Trophoblast cell (in vitro differentiated cells and primary cell): ENCODE data around the gene HDAC9.

Experiments
- DNase-seq, 2 donors: peaks; one replicate each; pipeline ENCODE4 v3.0.0-alpha.2; 2016
- H2AFZ ChIP-seq: 2 replicates; pipeline ENCODE4 v1.6.1; 2013; ENCODE audit warnings: low read length, moderate library complexity, mild to moderate bottlenecking; ENCODE audit not compliant: insufficient read depth, poor library complexity
- H2AK5ac ChIP-seq: 2 replicates; pipeline ENCODE4 v1.6.1; 2013; ENCODE audit warnings: mild to moderate bottlenecking, low read length
- H2BK120ac ChIP-seq: 2 replicates; pipeline ENCODE4 v1.6.1; 2013; ENCODE audit warnings: low read length, mild to moderate bottlenecking, moderate library complexity; ENCODE audit not compliant: insufficient read depth, poor library complexity
- H2BK12ac ChIP-seq: 2 replicates; pipeline ENCODE4 v1.6.1; 2013; ENCODE audit warnings: mild to moderate bottlenecking, low read length, moderate library complexity
- H2BK5ac ChIP-seq: 2 replicates; pipeline ENCODE4 v1.6.1; 2013; ENCODE audit warnings: low read length, low read depth, moderate library complexity, mild to moderate bottlenecking; ENCODE audit not compliant: poor library complexity
- H3K14ac ChIP-seq: 2 replicates; pipeline ENCODE4 v1.6.1; 2013; ENCODE audit warnings: mild to moderate bottlenecking, low read length
- H3K18ac ChIP-seq: 2 replicates; pipeline ENCODE4 v1.6.1; 2013; ENCODE audit warnings: mild to moderate bottlenecking, low read length
- H3K23ac ChIP-seq: 2 replicates; pipeline ENCODE4 v1.6.1; 2013; ENCODE audit warnings: low read length
- H3K27ac ChIP-seq: 2 replicates; pipeline ENCODE4 v1.5.1; 2013; ENCODE audit warnings: low read depth, mild to moderate bottlenecking, inconsistent platforms, low read length, moderate library complexity
- H3K27me3 ChIP-seq: 2 replicates; pipeline ENCODE4 v1.6.1; 2013; ENCODE audit warnings: inconsistent platforms, mild to moderate bottlenecking, low read length, moderate library complexity; ENCODE audit not compliant: insufficient read depth
- H3K36me3 ChIP-seq, 2 experiments: 1 replicate in 1 of 2; 2 replicates in 1 of 2; pipeline ENCODE4 v1.6.1; 2013; ENCODE audit warnings: low read length in 2 of 2, mild to moderate bottlenecking in 2 of 2, moderate library complexity in 1 of 2; ENCODE audit not compliant: insufficient read depth in 2 of 2, control insufficient read depth in 1 of 2
- H3K4ac ChIP-seq: 2 replicates; pipeline ENCODE4 v1.6.1; 2013; ENCODE audit warnings: low read depth, mild to moderate bottlenecking, low read length, moderate library complexity
- H3K4me1 ChIP-seq, 2 experiments: 1 replicate in 1 of 2; 2 replicates in 1 of 2; pipeline ENCODE4 v1.6.1; 2013; ENCODE audit warnings: low read length in 2 of 2, mild to moderate bottlenecking in 2 of 2, moderate library complexity in 1 of 2; ENCODE audit not compliant: insufficient read depth in 2 of 2, control insufficient read depth in 1 of 2
- H3K4me2 ChIP-seq: 2 replicates; pipeline ENCODE4 v1.6.1; 2013; ENCODE audit warnings: inconsistent platforms, mild to moderate bottlenecking, low read length, moderate library complexity
- H3K4me3 ChIP-seq: 2 replicates; pipeline ENCODE4 v1.5.1; 2013; ENCODE audit warnings: mild to moderate bottlenecking, low read depth, low read length, inconsistent platforms
- H3K79me1 ChIP-seq: one replicate; pipeline ENCODE4 v1.6.1; 2013; ENCODE audit warnings: low read length
- H3K79me2 ChIP-seq: 2 replicates; pipeline ENCODE4 v1.6.1; 2013; ENCODE audit warnings: low read length, mild to moderate bottlenecking; ENCODE audit not compliant: control insufficient read depth, insufficient read depth, poor library complexity
- H3K9ac ChIP-seq: 2 replicates; pipeline ENCODE4 v1.6.1; 2013; ENCODE audit warnings: mild to moderate bottlenecking, low read length
- H3K9me3 ChIP-seq: 2 replicates; pipeline ENCODE4 v1.6.1; 2013; ENCODE audit warnings: low read depth, mild to moderate bottlenecking, control low read depth, inconsistent platforms, low read length; ENCODE audit not compliant: insufficient read depth
- H4K12ac ChIP-seq: 2 replicates; pipeline ENCODE4 v1.6.1; 2013; ENCODE audit warnings: low read depth, mild to moderate bottlenecking, low read length, moderate library complexity
- H4K8ac ChIP-seq: 2 replicates; pipeline ENCODE4 v1.6.1; 2013; ENCODE audit warnings: low read depth, mild to moderate bottlenecking, low read length, moderate library complexity
- H4K91ac ChIP-seq: one replicate; pipeline ENCODE4 v1.6.1; 2013; ENCODE audit warnings: low read depth, mild to moderate bottlenecking, low read length, moderate library complexity
- WGBS: extraction: QIAGEN DNeasy Blood & Tissue Kit; methylation state at CpG from one replicate; pipeline ENCODE4 v1.1.7; 2013; ENCODE audit warnings: missing lambda C conversion rate; ENCODE audit not compliant: insufficient read length, insufficient coverage; ENCODE audit errors: extremely low coverage; 5-methylcytosine and 5-hydroxymethylcytosine counted together

The HDAC9 gene

DNA sequence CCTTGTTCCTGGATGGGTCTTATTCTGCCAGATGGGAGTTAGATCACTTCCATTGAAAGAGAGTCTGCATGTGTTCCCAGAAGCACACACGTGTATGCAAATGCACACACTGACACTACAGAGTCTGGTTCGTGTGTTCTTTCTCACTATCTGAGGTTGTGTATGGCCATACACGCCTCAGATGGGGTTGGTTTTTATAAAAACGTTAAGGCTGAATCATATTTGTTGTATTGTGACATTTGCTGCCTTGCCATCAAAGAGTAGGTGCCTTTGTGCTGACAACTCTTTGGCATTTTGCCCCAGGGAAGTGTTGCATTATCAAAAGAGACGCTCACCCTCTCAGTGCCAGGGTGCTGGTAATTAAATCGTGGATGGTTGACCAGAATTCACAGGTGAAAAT, 37.7 kb upstream of the HDAC9 start:
- Histone ChIP-seq H3K4me2 (no peak overlapping the region), H2AFZ (no peak overlapping the region), H4K12ac (no peak overlapping the region), H3K4me3 (no peak overlapping the region), H2BK12ac (no peak overlapping the region), H4K91ac (no peak overlapping the region), H2AK5ac (no peak overlapping the region), H4K8ac (no peak overlapping the region), H3K27ac (no peak overlapping the region), H3K79me2 (no peaks in the 10 kb centered on the region), H3K18ac (no peak overlapping the region), H2BK120ac (no peak overlapping the region), H3K36me3 (no peaks in the 10 kb centered on the region), H3K14ac (no peak overlapping the region), H3K9ac (peak overlapping the region; percentile 65), H3K4ac (no peak overlapping the region), H3K23ac (no peak overlapping the region), H3K9me3 (no peaks in the 10 kb centered on the region), H3K27me3 (no peaks in the 10 kb centered on the region), H3K4me1 (no peaks in the 10 kb centered on the region), H3K79me1 (no peaks in the 10 kb centered on the region), H2BK5ac (no peak overlapping the region)
- peak in 1 of 2 donors; percentile 2 for DNase-seq
- WGBS = no CpG with 5 or more reads among the region's 6 CpGs

DNA sequence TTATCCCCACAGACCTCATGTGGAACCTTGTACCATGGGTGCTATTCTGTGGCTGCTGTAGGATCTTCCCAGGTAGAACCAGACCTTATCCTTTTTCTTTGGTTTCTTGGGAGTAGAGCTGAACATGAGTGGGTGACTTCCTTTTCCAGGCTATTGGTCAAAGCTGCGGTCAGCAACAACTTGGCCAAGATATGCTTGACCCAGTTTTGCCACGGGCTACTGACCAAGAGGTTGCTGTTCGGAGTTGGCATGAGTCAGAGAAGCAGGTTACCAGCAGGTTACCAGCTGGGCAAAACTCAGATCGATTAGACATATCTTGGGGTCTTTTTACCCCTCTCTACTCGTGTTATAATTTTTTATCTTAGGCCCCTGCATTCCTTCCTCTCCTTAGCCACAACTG, 36.7 kb upstream of the HDAC9 start:
- Histone ChIP-seq H3K4ac (no peak overlapping the region), H3K4me2 (no peak overlapping the region), H3K27ac (no peak overlapping the region), H4K12ac (no peak overlapping the region), H3K18ac (no peak overlapping the region), H3K4me1 (no peaks in the 10 kb centered on the region), H3K9me3 (no peaks in the 10 kb centered on the region), H2AK5ac (no peak overlapping the region), H3K36me3 (no peaks in the 10 kb centered on the region), H2BK5ac (no peak overlapping the region), H4K8ac (no peak overlapping the region), H3K23ac (no peak overlapping the region), H3K79me1 (no peaks in the 10 kb centered on the region), H3K27me3 (no peaks in the 10 kb centered on the region), H2BK12ac (no peak overlapping the region), H3K79me2 (no peaks in the 10 kb centered on the region), H2BK120ac (no peak overlapping the region), H3K4me3 (no peak overlapping the region), H3K9ac (no peak overlapping the region), H2AFZ (no peak overlapping the region), H4K91ac (no peak overlapping the region), H3K14ac (no peak overlapping the region)
- no peak for DNase-seq
- no CpG with 5 or more reads among the region's 5 CpGs for WGBS

GRCh38 chr7:18459484-18460245, 35.9 kb upstream of the HDAC9 start:
- Histone ChIP-seq H3K4me2 (no peak overlapping the region), H3K4me3 (no peak overlapping the region), H2AK5ac (no peak overlapping the region), H4K12ac (no peak overlapping the region), H3K23ac (no peak overlapping the region), H3K4ac (no peak overlapping the region), H2BK5ac (no peak overlapping the region), H3K27ac (no peak overlapping the region), H3K18ac (no peak overlapping the region), H3K14ac (no peak overlapping the region), H3K36me3 (no peaks in the 10 kb centered on the region), H2BK120ac (no peak overlapping the region), H4K8ac (no peak overlapping the region), H4K91ac (no peak overlapping the region), H2AFZ (no peak overlapping the region), H3K9ac (no peak overlapping the region), H3K79me1 (no peaks in the 10 kb centered on the region), H3K4me1 (no peaks in the 10 kb centered on the region), H2BK12ac (no peak overlapping the region), H3K9me3 (no peaks in the 10 kb centered on the region), H3K79me2 (no peaks in the 10 kb centered on the region), H3K27me3 (no peaks in the 10 kb centered on the region)
- no CpG with 5 or more reads among the region's 5 CpGs for WGBS
- no peak for DNase-seq

DNA sequence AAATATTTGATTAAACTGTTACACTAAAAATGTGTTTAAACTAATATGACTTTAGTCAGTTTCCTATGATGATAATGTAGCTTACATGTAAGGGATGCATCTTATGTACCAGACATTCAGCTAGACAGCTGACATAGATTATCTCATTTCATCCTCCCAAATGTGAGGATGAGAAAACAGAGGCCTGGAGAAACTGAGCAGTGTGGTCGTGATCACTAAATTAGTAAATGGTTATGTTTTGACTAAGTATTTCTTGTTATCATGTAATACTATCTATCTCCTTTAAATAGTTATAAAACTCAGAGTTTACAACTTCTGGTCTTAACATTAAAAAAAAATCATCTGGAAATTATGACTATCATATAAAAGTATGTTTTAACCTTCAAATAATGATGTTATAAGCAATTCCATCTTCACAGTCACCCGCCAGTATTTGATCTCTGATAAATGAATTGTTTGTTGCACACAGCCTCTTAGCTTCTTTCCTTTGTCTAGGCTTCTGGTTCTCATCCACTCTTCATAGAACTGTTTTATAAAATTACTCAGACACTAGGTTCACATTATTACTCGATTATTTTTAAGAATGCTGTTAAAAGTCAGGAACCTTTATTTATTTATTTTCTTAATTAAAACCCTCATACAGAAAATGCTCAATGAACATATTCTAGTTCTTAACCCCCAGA, 33.6 kb upstream of the HDAC9 start:
- DNase-seq = no peak
- no peaks in the 10 kb centered on the region for H3K36me3 ChIP-seq
- no peaks in the 10 kb centered on the region for H3K9me3 ChIP-seq
- WGBS = no CpG with 5 or more reads among the region's 3 CpGs
- no peak overlapping the region for H3K23ac ChIP-seq
- H3K4me3 ChIP-seq = no peak overlapping the region
- no peak overlapping the region for H4K8ac ChIP-seq
- H2AK5ac ChIP-seq = no peak overlapping the region
- H3K18ac ChIP-seq = no peak overlapping the region
- H2BK12ac ChIP-seq = no peak overlapping the region
- no peak overlapping the region for H3K27ac ChIP-seq
- no peak overlapping the region for H3K4me2 ChIP-seq
- H2AFZ ChIP-seq = no peak overlapping the region
- no peak overlapping the region for H3K4ac ChIP-seq
- no peaks in the 10 kb centered on the region for H3K4me1 ChIP-seq
- no peak overlapping the region for H3K14ac ChIP-seq
- no peaks in the 10 kb centered on the region for H3K79me1 ChIP-seq
- H2BK120ac ChIP-seq = no peak overlapping the region
- H3K27me3 ChIP-seq = no peaks in the 10 kb centered on the region
- no peak overlapping the region for H4K12ac ChIP-seq
- no peaks in the 10 kb centered on the region for H3K79me2 ChIP-seq
- no peak overlapping the region for H4K91ac ChIP-seq
- no peak overlapping the region for H3K9ac ChIP-seq
- no peak overlapping the region for H2BK5ac ChIP-seq
